GM12875 (cell line): ENCODE measurements around the gene FBLN2.

Experiments used
- H3K4me3 ChIP-seq: one replicate; pipeline ENCODE4 v1.5.1; 2011; ENCODE audit warnings: low read depth, low read length, control low read depth
- TF ChIP-seq, protein P1 (sequence below): IDR thresholded peaks from 2 replicates; pipeline ENCODE4 v1.5.1; 2011; ENCODE audit warnings: low read depth, mild to moderate bottlenecking, control low read depth, inconsistent platforms, low read length, moderate library complexity, borderline replicate concordance; ENCODE audit not compliant: insufficient read depth

FBLN2 gene

DNA sequence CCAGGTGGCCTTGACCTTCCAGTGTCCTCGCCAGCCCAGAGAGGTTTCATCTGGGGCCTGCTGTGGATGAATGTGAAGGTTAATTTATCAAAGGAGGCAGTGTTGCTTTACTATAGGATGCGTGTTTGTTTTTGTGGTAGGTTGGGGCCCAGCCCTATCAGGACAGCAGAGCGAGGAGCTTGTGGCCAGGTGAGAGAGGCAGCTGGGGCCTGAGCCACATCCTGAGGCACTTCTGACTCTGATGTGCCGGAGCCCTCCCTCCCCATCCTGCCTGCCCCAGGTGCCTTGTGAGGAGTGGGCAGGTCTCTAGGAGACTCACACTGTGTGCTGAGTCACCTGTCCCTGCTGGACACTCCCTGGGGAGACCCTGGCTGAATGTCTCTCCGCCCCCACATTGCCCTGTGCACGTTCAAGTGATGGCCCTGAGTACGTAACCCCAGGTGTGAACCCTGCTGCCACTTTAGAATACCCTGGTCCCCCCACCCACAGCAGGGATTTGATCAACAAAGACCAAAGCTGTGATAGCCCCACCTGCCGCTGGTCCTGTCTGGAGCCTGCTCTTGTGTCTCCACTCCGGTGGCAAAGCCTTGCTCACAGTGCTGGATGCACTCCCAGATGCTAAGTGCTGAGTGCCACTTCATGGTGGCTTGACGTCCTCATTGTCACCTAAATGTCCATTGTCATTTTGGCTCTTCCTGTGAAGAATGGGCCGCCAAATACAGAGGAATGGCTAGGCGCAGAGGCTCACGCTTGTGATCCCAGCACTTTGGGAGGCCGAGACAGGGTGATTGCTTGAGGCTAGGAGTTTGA, 16.0 kb downstream of the FBLN2 start:
- TF ChIP-seq, protein P1, sequence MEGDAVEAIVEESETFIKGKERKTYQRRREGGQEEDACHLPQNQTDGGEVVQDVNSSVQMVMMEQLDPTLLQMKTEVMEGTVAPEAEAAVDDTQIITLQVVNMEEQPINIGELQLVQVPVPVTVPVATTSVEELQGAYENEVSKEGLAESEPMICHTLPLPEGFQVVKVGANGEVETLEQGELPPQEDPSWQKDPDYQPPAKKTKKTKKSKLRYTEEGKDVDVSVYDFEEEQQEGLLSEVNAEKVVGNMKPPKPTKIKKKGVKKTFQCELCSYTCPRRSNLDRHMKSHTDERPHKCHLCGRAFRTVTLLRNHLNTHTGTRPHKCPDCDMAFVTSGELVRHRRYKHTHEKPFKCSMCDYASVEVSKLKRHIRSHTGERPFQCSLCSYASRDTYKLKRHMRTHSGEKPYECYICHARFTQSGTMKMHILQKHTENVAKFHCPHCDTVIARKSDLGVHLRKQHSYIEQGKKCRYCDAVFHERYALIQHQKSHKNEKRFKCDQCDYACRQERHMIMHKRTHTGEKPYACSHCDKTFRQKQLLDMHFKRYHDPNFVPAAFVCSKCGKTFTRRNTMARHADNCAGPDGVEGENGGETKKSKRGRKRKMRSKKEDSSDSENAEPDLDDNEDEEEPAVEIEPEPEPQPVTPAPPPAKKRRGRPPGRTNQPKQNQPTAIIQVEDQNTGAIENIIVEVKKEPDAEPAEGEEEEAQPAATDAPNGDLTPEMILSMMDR = no peak
- H3K4me3 ChIP-seq = no peak overlapping the region

DNA sequence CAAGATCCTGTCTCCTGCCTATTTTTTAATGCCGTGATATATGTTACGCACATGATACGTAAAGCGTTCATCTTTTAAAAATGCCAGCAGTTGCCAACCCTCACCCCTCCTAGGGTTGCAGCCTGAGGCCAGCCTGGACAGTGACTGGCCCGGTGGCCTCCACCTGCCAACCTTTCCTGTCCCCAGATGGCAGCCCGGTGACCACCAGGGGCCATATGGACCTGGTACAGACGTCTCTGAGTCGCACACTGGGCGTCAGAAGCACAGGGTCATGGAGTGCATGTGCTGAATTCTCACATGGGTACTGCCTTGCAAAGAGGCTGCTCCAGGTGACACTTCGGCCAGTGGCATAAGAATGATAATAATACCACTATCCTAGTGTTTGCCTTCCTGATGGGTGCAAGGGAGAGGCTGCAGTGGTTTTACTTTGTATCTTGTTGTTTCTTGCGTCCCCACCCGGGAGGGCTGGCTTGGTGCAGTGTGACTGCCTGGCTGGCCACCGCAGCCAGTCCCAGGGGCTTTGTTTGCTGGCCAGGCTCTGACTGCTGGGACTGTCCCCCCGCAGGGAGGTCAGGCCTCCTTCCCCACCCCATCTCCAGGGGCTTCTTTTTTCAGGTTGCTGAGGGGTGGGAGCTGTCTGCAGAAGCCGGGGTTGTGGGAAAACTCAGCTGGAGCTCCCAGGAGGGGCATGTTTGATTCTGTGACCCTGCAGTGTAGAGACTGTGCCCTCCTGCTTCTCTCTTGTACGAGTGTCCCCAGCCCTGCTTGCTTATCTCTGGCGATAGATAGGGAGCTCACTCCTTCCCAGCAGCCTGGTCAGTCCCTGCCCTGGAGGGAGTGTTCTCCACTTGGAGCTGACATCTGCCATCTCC, 16.9 kb downstream of the FBLN2 start:
- H3K4me3 ChIP-seq = no peak overlapping the region
- TF ChIP-seq, protein P1 = no peak

DNA sequence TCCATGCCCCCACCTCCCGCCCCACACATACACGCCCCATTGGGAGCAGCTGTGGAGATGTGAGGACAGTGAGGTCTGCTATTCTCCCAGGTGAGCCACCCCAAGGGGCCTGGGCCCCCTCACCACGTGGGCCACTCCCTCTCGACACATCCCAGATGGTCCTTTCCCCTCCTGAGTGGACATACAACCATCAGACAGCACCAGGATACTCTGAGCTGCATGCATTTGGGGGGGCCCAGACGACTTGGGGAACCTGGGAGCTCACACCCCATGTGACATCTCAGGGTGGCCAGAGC, 17.5 kb downstream of the FBLN2 start:
- TF ChIP-seq, protein P1 = no peak

DNA sequence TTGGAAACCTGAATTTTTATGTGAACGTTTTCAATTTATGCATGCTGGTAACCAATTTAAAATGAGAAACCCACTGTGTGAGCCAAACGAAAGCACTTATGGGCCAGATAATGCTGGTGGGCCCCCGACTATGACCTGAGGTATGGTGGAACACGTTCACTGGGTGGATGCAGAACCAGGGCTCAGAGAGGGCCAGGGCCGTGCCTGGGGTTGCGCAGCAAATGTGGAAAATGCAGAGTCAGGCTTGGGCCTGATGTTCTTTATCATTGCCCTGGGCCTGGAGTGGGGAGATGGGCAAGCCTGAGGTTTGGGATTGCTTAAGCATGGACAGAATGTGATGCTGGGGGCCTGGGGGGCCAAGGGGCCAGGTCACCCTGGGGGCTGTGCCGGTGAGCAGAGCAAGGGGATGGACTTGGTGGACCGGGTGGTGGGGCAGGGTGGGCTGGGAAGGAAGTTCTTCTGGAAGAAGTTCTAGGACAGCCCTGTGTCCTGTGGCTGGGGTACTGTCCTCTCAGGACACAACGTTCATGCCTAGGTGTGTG, 17.9 kb downstream of the FBLN2 start:
- no peak overlapping the region for H3K4me3 ChIP-seq
- TF ChIP-seq, protein P1 = no peak

More for the DNA sequence above, 17.5 kb downstream of the FBLN2 start:
- no peak overlapping the region for H3K4me3 ChIP-seq

- TF ChIP-seq, protein P1 = no peak
- no peak overlapping the region for H3K4me3 ChIP-seq
Measured at GRCh38 chr3:13567684-13568514, 19.0 kb downstream of the FBLN2 start.

DNA sequence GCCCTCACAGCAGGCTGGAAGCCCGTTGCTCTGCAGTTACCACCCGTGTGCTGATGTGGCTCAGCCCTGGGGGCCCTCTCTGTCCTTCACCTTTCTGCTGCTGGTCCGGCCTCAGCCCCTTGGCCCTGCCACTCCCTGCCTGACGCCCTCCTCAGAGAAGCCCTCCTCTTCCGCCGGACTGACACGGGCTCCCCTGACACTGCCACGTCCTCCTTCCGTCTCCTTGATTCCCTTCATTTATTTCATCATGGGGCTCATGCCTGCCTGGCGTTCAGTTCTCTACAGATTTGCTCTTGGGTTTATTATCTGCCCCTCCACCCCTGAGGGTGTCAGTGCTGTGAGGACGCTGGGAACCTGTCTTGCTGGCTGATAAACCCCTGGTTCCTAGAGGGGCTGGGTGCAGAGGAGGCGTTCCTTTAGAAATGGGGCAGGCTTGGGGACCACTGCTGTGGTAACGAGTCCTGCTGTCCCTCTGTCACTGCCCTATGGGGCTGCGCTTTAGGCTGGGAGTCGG, 19.6 kb downstream of the FBLN2 start:
- TF ChIP-seq, protein P1 = no peak
- no peak overlapping the region for H3K4me3 ChIP-seq
